ENCODE data around the gene HPCAL1. TPM values are rescaled to one million over a fixed set of nuclear protein-coding genes. Genes with fewer than 3 reads are reported as not detected.
A peak's percentile ranks its signal among the peaks of the same experiment; 100 is the strongest.

HPCAL1 gene
- total RNA-seq, 1 donor from 2014 or later: 12.3 TPM

GRCh38 chr2:10303694-10304378 lies 1.1 kb downstream of the HPCAL1 start:
- Histone ChIP-seq H3K27ac (ENCODE audit: low read depth, low read length) (no peak overlapping the region), H3K4me2 (ENCODE audit: low read length) (peak overlapping the region; percentile 100), H3K9me3 (ENCODE audit: insufficient read depth, low read depth, low read length) (no peaks in the 10 kb centered on the region), H3K79me2 (ENCODE audit: insufficient read depth, low read length) (peaks cover 55% of the 10 kb centered on the region), H3K9ac (ENCODE audit: low read length) (peak overlapping the region; percentile 74), H3K36me3 (ENCODE audit: insufficient read depth, low read length) (no peaks in the 10 kb centered on the region), H3K4me3 (ENCODE audit: insufficient read depth, low read depth, low read length) (peak overlapping the region; percentile 79), H2AFZ (ENCODE audit: low read depth, low read length) (peak overlapping the region; percentile 50), H4K20me1 (ENCODE audit: insufficient read depth, low read length) (peaks cover 52% of the 10 kb centered on the region), H3K4me1 (ENCODE audit: insufficient read depth, low read length) (peaks cover 7% of the 10 kb centered on the region), H3K27me3 (ENCODE audit: insufficient read depth, low read length) (no peaks in the 10 kb centered on the region)
- DNase-seq (ENCODE audit: low read depth) (no peak), FAIRE-seq (no peak)
- peaks cover 23% of the 10 kb centered on the region for H3K27me3 Mint-ChIP-seq (ENCODE audit: low read depth, unreplicated experiment)
- H3K9me3 Mint-ChIP-seq (ENCODE audit: unreplicated experiment): no peaks in the 10 kb centered on the region
- no peak overlapping the region for H3K27ac Mint-ChIP-seq (ENCODE audit: unreplicated experiment)
- peaks cover 7% of the 10 kb centered on the region for H3K4me1 Mint-ChIP-seq (ENCODE audit: low read depth, unreplicated experiment)
- peak overlapping the region; percentile 86 for H3K4me3 Mint-ChIP-seq (ENCODE audit: unreplicated experiment)
- no peaks in the 10 kb centered on the region for H3K36me3 Mint-ChIP-seq (ENCODE audit: low read depth, unreplicated experiment)
- no peak for TF ChIP-seq EZH2 (IDR thresholded peaks at IDR 0.05; ENCODE audit: insufficient read depth, low read length)
- TF ChIP-seq CTCF (IDR thresholded peaks at IDR 0.05; ENCODE audit: insufficient read depth, low read depth, low read length): no peak

DNA sequence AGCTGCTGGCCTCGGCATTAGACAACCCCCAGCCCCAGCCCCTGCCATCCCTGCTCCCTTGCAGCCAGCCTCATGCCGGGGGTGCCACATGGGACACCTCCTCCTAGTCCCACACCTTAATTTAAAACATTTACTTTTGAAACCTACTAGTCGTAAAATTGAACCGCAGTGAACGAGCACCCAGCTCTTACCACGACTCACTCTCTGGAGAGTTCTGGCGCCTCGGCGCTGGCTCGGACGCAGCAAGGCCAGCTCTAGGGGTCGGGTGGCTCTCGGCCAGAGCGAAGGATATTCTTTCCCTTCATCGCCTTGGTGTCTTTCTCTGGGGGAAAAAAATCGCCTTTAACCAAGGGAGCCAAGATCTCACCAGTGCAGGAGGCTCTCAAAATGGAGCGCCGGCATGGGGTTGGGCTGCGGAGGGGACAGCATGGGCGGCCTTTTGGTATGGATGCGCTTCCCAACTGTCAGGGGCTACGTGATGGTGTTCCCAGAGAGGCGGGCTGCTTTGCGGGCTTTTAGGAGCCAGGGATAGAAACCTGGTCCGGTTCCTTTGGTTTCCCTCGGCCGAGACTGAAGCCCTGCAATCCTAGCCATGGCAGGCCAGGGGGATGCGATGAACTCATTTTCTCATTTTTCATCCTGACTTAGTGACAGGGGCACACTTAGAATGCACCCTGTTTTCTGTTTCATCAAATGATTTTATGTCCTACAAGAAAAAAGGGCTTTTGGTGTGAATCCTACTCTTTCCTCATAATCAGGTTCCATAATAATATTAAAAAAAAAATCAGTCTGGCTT lies 2.0 kb downstream of the HPCAL1 start:
- peak overlapping the region; percentile 50 for H2AFZ ChIP-seq (ENCODE audit: low read depth, low read length)
- peak overlapping the region; percentile 86 for H3K4me3 Mint-ChIP-seq (ENCODE audit: unreplicated experiment)
- FAIRE-seq (no peak), DNase-seq (ENCODE audit: low read depth) (no peak)
- peak overlapping the region; percentile 74 for H3K9ac ChIP-seq (ENCODE audit: low read length)
- no peaks in the 10 kb centered on the region for H3K27me3 ChIP-seq (ENCODE audit: insufficient read depth, low read length)
- TF ChIP-seq CTCF (IDR thresholded peaks at IDR 0.05; ENCODE audit: insufficient read depth, low read depth, low read length): no peak
- TF ChIP-seq EZH2 (IDR thresholded peaks at IDR 0.05; ENCODE audit: insufficient read depth, low read length): no peak
- H3K9me3 Mint-ChIP-seq (ENCODE audit: unreplicated experiment): no peaks in the 10 kb centered on the region
- peaks cover 60% of the 10 kb centered on the region for H4K20me1 ChIP-seq (ENCODE audit: insufficient read depth, low read length)
- peaks cover 23% of the 10 kb centered on the region for H3K27me3 Mint-ChIP-seq (ENCODE audit: low read depth, unreplicated experiment)
- peaks cover 7% of the 10 kb centered on the region for H3K4me1 ChIP-seq (ENCODE audit: insufficient read depth, low read length)
- H3K27ac Mint-ChIP-seq (ENCODE audit: unreplicated experiment): no peak overlapping the region
- peaks cover 7% of the 10 kb centered on the region for H3K4me1 Mint-ChIP-seq (ENCODE audit: low read depth, unreplicated experiment)
- no peak overlapping the region for H3K27ac ChIP-seq (ENCODE audit: low read depth, low read length)
- no peaks in the 10 kb centered on the region for H3K36me3 Mint-ChIP-seq (ENCODE audit: low read depth, unreplicated experiment)
- no peaks in the 10 kb centered on the region for H3K9me3 ChIP-seq (ENCODE audit: insufficient read depth, low read depth, low read length)
- peak overlapping the region; percentile 100 for H3K4me2 ChIP-seq (ENCODE audit: low read length)
- H3K79me2 ChIP-seq (ENCODE audit: insufficient read depth, low read length): peaks cover 63% of the 10 kb centered on the region
- H3K4me3 ChIP-seq (ENCODE audit: insufficient read depth, low read depth, low read length): peak overlapping the region; percentile 79
- no peaks in the 10 kb centered on the region for H3K36me3 ChIP-seq (ENCODE audit: insufficient read depth, low read length)
